GM10266 (cell line): Measurements from ENCODE around the gene BBIP1.

Experiments used
- DNase-seq: peaks from one replicate; pipeline ENCODE4 v3.0.0; 2012; ENCODE audit errors: extremely low spot score
- CTCF ChIP-seq: IDR thresholded peaks from 2 replicates; pipeline ENCODE4 v1.5.1; 2012; ENCODE audit warnings: mild to moderate bottlenecking, low read depth; ENCODE audit not compliant: control insufficient read depth, insufficient read depth; ENCODE audit errors: missing control alignments

BBIP1 gene

DNA sequence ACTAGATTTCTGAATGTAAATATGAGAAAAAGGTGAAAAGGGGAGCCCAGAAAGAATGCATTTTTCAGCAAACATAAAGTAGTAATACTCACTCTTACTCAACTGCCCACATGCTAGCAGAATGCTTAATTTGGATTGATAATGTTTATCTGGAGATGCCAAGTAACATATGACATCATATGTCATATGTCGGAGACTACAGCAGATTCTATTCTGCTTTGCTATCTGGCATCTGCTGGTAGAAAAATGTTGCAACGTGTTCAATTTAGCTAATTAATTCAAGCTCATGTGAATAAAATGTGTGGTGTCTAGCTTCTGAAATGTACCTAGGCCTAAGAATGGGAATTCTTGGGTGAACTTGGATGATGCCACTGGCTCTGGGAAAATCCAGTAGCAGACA lies 4.5 kb downstream of the BBIP1 start:
- DNase-seq, result no peak
- no peak for TF ChIP-seq CTCF

- DNase-seq, result no peak
- no peak for TF ChIP-seq CTCF
Measured at GRCh38 chr10:110912374-110912773, 6.6 kb downstream of the BBIP1 start.

DNA sequence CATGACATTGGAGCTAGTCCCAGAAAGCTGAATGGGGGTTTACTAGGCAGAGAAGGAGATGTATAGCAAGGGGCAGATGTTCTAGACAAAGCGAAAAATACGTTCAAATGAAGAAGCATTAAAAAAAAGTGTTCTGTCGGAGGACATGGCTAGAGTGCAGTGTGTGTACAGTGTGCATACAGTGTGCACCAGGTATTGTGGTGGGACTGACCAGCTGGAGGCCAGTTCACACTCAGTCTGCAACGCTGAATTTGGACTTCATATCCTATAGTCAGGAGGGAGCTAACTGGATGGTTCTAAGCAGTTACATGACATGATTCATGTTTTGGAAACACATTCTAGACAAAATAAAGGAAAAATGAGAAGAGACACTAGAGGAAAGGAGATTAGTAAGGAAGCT lies 8.8 kb downstream of the BBIP1 start:
- no peak for DNase-seq
- no peak for TF ChIP-seq CTCF

DNA sequence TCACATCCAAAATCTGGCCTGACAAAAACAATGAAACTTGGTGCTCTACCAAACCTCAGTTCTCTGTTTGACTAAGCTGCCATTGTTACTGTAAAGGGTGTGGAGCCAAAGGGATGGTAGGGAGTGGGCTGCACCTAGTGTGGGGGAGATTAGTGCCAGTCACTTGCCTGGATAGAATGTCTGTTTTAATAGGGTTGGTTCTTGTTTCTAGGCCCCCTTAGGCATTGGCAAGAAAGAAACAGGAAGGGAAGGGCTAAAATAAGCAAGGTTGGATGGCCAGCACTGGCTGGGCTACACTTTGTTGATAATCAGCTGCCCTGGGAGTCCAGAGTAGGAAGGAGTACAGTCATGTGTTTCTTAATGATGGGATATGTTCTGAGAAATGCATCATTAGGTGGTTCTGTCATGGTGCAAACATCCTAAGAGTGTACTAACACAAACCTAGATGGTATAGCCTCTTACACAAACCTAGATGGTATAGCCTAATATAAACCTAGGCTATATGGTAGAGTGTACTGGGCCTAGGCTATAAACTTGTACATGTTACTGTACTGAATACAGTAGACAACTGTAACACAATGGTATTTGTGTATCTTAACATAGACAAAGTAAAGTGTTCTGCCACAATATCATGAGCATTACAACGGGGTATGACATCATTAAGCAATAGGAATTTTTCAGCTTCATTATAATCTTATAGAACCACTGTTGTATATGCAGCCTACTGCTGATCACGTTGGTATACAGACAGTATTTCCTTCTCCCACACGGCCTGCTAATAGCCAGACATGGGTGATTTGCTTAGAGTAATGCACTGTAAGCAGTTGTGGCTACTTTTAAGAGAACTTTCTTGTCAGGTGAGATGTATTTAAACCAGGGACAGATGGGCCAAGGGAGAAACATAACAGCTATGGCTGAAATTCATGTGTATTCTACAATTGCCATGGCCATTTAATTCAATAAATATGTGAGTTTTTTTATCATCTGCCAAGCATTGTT lies 15.4 kb downstream of the BBIP1 start:
- no peak for TF ChIP-seq CTCF
- no peak for DNase-seq

DNA sequence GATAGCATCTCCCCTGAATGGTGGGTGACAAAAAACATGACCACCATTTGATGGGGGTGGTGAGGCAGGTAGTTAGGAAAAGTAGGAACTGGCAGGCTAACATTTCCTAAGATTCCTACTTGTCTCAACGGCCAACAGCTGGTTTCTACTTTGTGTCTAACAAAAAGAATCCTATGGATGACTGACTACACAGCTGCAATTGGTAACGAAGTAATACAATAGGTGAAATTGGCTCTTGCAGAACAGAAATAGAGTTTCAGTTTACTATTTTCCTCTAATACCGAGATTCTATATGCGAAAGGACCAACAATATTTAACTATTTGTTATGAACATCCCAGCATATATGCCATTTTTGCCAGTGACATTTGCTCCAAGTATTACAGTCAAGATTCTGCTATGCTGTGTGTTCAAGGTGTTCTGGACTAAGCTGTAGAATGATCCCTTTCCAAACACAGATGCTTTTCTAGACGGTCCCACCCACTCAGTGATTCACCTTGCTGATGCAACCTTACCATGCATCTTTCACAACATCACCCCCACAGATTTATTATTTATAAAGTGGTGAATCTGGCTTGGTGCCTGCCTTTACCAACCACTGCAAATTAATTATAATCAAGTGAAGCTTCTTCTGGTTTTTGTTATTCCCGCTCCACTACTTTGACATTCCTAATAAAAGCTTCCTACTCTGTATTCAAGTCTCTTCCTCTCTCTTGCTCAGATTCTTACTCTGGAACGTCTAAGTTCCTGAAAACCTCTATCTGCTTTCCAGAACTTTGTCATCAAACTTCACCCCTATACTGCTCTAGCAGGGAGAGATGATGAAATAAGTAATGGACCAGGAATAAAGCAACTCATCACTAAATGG lies 16.8 kb downstream of the BBIP1 start:
- no peak for DNase-seq
- TF ChIP-seq CTCF, result no peak

DNA sequence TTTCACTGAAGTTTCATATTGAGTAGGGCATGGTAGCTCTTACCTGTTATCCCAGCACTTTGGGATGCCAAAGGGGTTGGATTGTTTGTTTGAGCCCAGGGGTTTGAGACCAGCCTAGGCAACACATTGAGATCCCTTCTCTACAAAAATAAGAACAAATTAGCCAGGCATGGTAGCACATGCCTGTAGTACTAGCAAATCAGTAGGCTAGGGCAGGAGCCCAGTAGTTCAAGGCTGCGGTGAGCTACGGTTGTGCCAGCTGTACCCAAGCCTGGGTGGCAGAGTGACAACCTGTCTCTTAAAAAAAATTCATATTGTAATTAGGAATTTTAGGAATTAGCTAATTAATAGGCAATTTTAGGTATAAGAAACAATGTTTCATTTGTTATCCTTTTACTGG lies 18.0 kb downstream of the BBIP1 start:
- no peak for TF ChIP-seq CTCF

More for the DNA sequence above, 18.0 kb downstream of the BBIP1 start:
- no peak for DNase-seq
